Mesodermal cell (in vitro differentiated cells): Measurements from ENCODE around the gene STK4.
"Not testable (repeated sequence)": the region's sequence is repeated elsewhere in the genome, so short reads cannot be mapped to it uniquely, and the experiment has no call there.

Source experiments
- H3K27ac ChIP-seq: 2 replicates; pipeline ENCODE4 v1.7.0; 2013; ENCODE audit warnings: mild to moderate bottlenecking, low read depth, low read length, moderate library complexity; ENCODE audit not compliant: severe bottlenecking
- H3K36me3 ChIP-seq: 2 replicates; pipeline ENCODE4 v1.7.1; 2013; ENCODE audit warnings: mild to moderate bottlenecking, low read length, moderate library complexity; ENCODE audit not compliant: control insufficient read depth, insufficient read depth
- H3K4me1 ChIP-seq: one replicate; pipeline ENCODE4 v1.7.1; 2013; ENCODE audit warnings: mild to moderate bottlenecking, low read length; ENCODE audit not compliant: insufficient read depth, control insufficient read depth, poor library complexity, severe bottlenecking
- H3K4me3 ChIP-seq: 2 replicates; pipeline ENCODE4 v1.7.0; 2013; ENCODE audit warnings: low read length, control low read depth, mild to moderate bottlenecking; ENCODE audit not compliant: insufficient read depth, poor library complexity, severe bottlenecking; ENCODE audit errors: extremely low read depth
- H3K9me3 ChIP-seq: 2 replicates; pipeline ENCODE4 v1.7.1; 2013; ENCODE audit warnings: mild to moderate bottlenecking, low read length, moderate library complexity; ENCODE audit not compliant: control insufficient read depth
- WGBS, 2 experiments: methylation state at CpG; one replicate each; pipeline ENCODE4 v1.1.5; 2013; ENCODE audit warnings: missing lambda C conversion rate in 2 of 2; ENCODE audit not compliant: insufficient coverage in 2 of 2; 5-methylcytosine and 5-hydroxymethylcytosine counted together

Gene STK4

GRCh38 chr20:45053430-45054351 lies 87.4 kb downstream of the STK4 start:
- peaks cover 29% of the 10 kb centered on the region for H3K36me3 ChIP-seq
- H3K4me3 ChIP-seq = no peak overlapping the region
- H3K4me1 ChIP-seq = peaks cover 33% of the 10 kb centered on the region
- 88 to 92% methylated on average over 5 to 6 of the region's 8 CpGs for WGBS, 2 experiments
- peak overlapping the region; percentile 79 for H3K27ac ChIP-seq
- no peaks in the 10 kb centered on the region for H3K9me3 ChIP-seq

GRCh38 chr20:45055056-45055455 lies 88.7 kb downstream of the STK4 start:
- Histone ChIP-seq H3K36me3 (peaks cover 33% of the 10 kb centered on the region), H3K4me1 (peaks cover 36% of the 10 kb centered on the region), H3K9me3 (no peaks in the 10 kb centered on the region), H3K27ac (no peak overlapping the region), H3K4me3 (no peak overlapping the region)
- 100% methylated on average over 2 of the region's 4 CpGs; no CpG with 5 or more reads in 1 of the 2 experiments for WGBS, 2 experiments

- WGBS, 2 experiments = 92% methylated on average over 7 of the region's 8 CpGs
- peaks cover 33% of the 10 kb centered on the region for H3K36me3 ChIP-seq
- H3K4me1 ChIP-seq = peaks cover 45% of the 10 kb centered on the region
- peak overlapping the region; percentile 31 for H3K27ac ChIP-seq
- H3K4me3 ChIP-seq = no peak overlapping the region
- H3K9me3 ChIP-seq = no peaks in the 10 kb centered on the region
Measured at GRCh38 chr20:45056473-45057173, 90.3 kb downstream of the STK4 start.

GRCh38 chr20:45058168-45058850 lies 92.0 kb downstream of the STK4 start:
- Histone ChIP-seq H3K4me3 (no peak overlapping the region), H3K27ac (peak overlapping the region; percentile 1), H3K9me3 (no peaks in the 10 kb centered on the region), H3K4me1 (peaks cover 34% of the 10 kb centered on the region), H3K36me3 (peaks cover 33% of the 10 kb centered on the region)
- 67% methylated on average over 1 of the region's 4 CpGs; no CpG with 5 or more reads in 1 of the 2 experiments for WGBS, 2 experiments

- Histone ChIP-seq H3K27ac (peak overlapping the region; percentile 29), H3K36me3 (peaks cover 36% of the 10 kb centered on the region), H3K4me3 (no peak overlapping the region), H3K9me3 (no peaks in the 10 kb centered on the region), H3K4me1 (peaks cover 30% of the 10 kb centered on the region)
- 85 to 90% methylated on average over 4 to 5 of the region's 6 CpGs for whole genome bisulfite sequencing, 2 experiments
Measured at GRCh38 chr20:45059022-45059728, 92.9 kb downstream of the STK4 start.

- Histone ChIP-seq H3K4me3 (no peak overlapping the region), H3K36me3 (peaks cover 29% of the 10 kb centered on the region), H3K27ac (peak overlapping the region; percentile 71), H3K4me1 (peaks cover 30% of the 10 kb centered on the region), H3K9me3 (no peaks in the 10 kb centered on the region)
- WGBS, 2 experiments = 100% methylated on average over 1 to 2 of the region's 4 CpGs
Measured at GRCh38 chr20:45060294-45060693, 94.0 kb downstream of the STK4 start.

- H3K27ac ChIP-seq = peak overlapping the region; percentile 71
- peaks cover 30% of the 10 kb centered on the region for H3K4me1 ChIP-seq
- H3K36me3 ChIP-seq = peaks cover 32% of the 10 kb centered on the region
- H3K4me3 ChIP-seq = no peak overlapping the region
- H3K9me3 ChIP-seq = no peaks in the 10 kb centered on the region
- WGBS, 2 experiments = 57 to 80% methylated on average over 1 to 3 of the region's 4 CpGs
Measured at GRCh38 chr20:45061244-45061643, 94.9 kb downstream of the STK4 start.

- H3K27ac ChIP-seq, H3K9me3 ChIP-seq, H3K4me3 ChIP-seq: not testable (repeated sequence)
- WGBS, 2 experiments = 85 to 88% methylated on average over 1 to 2 of the region's 2 CpGs
- Histone ChIP-seq H3K36me3 (peaks cover 39% of the 10 kb centered on the region), H3K4me1 (peaks cover 35% of the 10 kb centered on the region)
Measured at GRCh38 chr20:45063107-45063506, 96.8 kb downstream of the STK4 start.

- H3K36me3 ChIP-seq = peaks cover 41% of the 10 kb centered on the region
- no peaks in the 10 kb centered on the region for H3K9me3 ChIP-seq
Measured at GRCh38 chr20:45064812-45065211, 98.5 kb downstream of the STK4 start.

GRCh38 chr20:45066372-45066771 lies 100.1 kb downstream of the STK4 start:
- Histone ChIP-seq H3K4me1 (peaks cover 22% of the 10 kb centered on the region), H3K4me3 (no peak overlapping the region), H3K36me3 (peaks cover 46% of the 10 kb centered on the region), H3K27ac (no peak overlapping the region), H3K9me3 (peaks cover 7% of the 10 kb centered on the region)
- 97 to 100% methylated on average over 6 to 7 of the region's 7 CpGs for WGBS, 2 experiments

More at GRCh38 chr20:45064812-45065211, 98.5 kb downstream of the STK4 start:
- Histone ChIP-seq H3K4me3 (no peak overlapping the region), H3K27ac (no peak overlapping the region), H3K4me1 (peaks cover 35% of the 10 kb centered on the region)
